Measurements from ENCODE around the gene UHRF1.

The UHRF1 gene

DNA sequence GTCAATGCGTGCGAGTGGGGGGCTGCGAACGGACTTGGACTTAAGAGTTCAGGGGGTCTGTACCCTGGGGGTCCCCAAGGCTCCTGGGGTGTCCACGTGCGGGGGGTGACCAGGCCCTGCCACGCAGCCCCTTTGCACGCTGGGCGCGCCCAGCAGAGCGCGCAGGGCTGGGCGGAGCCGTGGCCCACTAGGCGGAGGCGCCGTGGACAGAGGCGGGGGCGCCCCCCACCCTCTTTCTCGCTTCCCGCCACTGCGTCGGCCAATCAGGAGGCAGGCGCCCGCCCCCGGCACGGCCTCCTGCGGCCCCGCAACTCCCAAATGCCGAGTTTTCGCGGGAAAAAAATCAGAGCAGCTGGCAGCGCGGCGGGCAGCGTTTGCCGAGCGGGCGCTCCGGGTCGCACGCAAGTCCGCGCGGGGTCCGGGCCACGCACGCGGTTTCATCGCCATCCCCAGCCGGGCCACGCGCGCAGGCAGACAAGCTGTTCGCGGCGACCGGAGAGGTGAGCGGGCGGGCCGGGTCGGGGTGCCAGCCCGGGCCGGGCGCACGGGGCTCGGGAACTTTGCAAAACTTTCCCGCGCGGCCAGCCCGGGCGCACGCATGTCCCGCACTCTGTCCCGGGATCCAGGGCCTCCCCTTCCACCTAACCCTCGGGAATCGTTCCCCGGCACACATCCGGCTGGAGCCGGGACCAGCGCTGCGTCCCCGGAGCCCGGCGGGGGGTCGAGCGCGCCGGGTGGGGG lies at the start of gene UHRF1:
Gene UHRF1, plus strand, starts transcription at position 346 of the 741 bp plus-strand sequence. CDS start 1,385 bp downstream, outside the sequence.
- H3K4me3 ChIP-seq (ENCODE audit: low read length) = peak within 1 kb of the TSS; percentile 68
- H3K36me3 ChIP-seq (ENCODE audit: control insufficient read depth, insufficient read depth, low read length) = no peaks in the 10 kb centered on the region
- no peak within 1 kb of the TSS for H3K27ac ChIP-seq (ENCODE audit: low read depth, low read length)
- no peaks in the 10 kb centered on the region for H3K27me3 ChIP-seq (ENCODE audit: control insufficient read depth, insufficient read depth, low read length)
- no peak within 1 kb of the TSS for H3K9ac ChIP-seq (ENCODE audit: low read length)
- H3K4me1 ChIP-seq (ENCODE audit: control insufficient read depth, insufficient read depth, low read length) = no peaks in the 10 kb centered on the region

- Histone ChIP-seq H3K27ac (ENCODE audit: low read depth, low read length) (no peak overlapping the region), H3K27me3 (ENCODE audit: control insufficient read depth, insufficient read depth, low read length) (no peaks in the 10 kb centered on the region), H3K4me3 (ENCODE audit: low read length) (no peak overlapping the region), H3K9ac (ENCODE audit: low read length) (no peak overlapping the region), H3K4me1 (ENCODE audit: control insufficient read depth, insufficient read depth, low read length) (no peaks in the 10 kb centered on the region), H3K36me3 (ENCODE audit: control insufficient read depth, insufficient read depth, low read length) (peaks cover 12% of the 10 kb centered on the region)
Observed at GRCh38 chr19:4859697-4860096, 49.6 kb upstream of the UHRF1 start.

DNA sequence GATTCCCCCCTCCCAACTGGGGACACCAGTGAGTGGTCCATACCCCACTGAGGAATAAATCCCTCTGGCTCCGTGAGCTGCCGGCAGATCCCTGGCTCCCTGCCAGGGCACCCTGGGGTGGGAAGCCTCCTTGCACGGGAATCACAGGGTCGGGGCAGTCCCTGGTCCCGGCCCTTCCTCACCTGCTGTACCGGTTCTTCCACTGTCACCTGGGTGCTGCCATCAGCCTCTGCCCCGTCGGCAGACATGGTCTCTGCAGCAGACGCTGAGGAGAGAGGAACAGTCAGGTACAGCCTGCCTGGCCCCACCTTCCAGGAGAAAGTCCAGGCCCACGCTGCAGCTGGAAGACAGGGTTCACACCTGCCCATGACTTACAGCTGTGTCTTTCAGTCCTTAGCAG lies 48.2 kb upstream of the UHRF1 start:
- no peaks in the 10 kb centered on the region for H3K27me3 ChIP-seq (ENCODE audit: control insufficient read depth, insufficient read depth, low read length)
- H3K4me1 ChIP-seq (ENCODE audit: control insufficient read depth, insufficient read depth, low read length) = no peaks in the 10 kb centered on the region
- no peak overlapping the region for H3K9ac ChIP-seq (ENCODE audit: low read length)
- no peak overlapping the region for H3K4me3 ChIP-seq (ENCODE audit: low read length)
- H3K36me3 ChIP-seq (ENCODE audit: control insufficient read depth, insufficient read depth, low read length) = peaks cover 10% of the 10 kb centered on the region
- H3K27ac ChIP-seq (ENCODE audit: low read depth, low read length) = no peak overlapping the region

DNA sequence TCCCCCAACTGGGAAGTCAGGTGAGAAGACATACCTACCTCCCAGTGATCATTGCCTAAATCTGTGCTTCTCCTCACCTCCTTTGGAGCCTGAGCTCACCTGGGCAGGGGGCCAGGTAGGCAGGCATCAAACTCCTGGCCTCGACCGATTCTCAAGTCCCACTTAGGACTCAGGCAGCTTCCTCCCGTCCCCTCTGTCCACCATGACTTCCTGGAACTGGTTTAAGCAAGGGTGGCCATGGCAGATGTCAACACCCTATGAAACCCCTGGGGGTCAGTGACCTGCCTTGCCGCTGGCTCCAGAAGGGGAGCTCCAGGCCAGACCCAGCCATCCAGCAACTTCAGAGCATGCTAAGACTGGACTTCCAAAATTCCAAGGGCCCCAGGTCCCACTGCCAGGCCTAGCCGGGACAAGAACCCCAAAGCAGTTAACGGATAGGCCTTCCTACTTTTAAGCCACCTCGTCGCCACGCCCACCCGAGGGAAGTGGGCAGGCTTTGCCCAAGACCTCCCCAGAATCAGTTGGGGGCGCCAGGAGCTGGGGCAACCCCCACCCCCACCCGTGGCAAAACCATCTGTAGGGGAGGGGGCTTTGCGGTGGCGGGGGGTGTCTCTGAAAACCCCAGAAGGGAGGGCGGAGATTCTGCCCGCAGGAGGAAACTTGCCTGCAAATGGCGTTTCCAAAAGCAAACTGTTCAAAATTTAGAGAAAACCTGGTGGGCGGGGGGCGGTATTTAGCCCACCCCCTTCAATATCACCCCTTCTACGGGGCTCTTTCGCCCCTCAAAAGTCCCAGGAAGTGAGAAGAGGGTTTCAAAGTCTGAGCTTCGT lies 42.5 kb upstream of the UHRF1 start:
- Histone ChIP-seq H3K27ac (ENCODE audit: low read depth, low read length) (peak overlapping the region; percentile 75), H3K27me3 (ENCODE audit: control insufficient read depth, insufficient read depth, low read length) (no peaks in the 10 kb centered on the region), H3K9ac (ENCODE audit: low read length) (peak overlapping the region; percentile 86), H3K4me1 (ENCODE audit: control insufficient read depth, insufficient read depth, low read length) (peaks cover 4% of the 10 kb centered on the region), H3K36me3 (ENCODE audit: control insufficient read depth, insufficient read depth, low read length) (no peaks in the 10 kb centered on the region), H3K4me3 (ENCODE audit: low read length) (peak overlapping the region; percentile 83)

DNA sequence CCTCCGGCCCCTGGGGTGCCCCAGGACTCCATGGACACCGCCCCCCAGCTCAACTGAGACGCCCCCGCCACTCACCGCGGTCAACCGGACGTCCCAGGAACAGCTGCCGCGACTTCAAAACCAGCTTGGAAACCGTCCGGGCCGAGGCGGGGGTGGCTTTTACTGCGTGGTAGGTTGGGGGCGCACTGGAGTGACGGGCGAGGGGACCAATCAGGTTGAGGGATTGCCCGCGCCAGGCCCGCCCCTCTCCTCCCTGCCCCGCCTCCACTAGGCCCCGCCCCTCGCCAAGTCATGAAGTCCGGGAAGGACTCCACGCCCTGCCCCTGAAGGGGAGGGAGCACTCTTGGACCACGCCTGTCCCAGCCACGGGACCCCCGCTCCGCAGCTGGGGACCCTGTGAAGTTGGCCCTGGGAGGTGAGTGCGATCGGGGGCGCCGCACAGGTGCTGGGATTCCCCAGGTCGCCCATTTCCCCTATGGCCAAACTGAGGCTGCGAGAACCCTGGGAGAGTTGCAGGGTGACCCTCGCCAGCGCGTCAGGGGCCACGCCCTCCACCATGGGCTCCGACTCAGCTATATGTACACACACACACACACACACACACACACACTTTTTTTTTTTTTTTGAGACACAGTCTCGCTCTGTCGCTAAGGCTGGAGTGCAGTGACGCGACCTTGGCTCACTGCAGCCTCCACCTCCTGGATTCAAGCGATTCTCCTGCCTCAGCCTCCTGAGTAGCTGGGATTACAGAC lies 41.6 kb upstream of the UHRF1 start, which contains the start of gene PLIN3:
Gene PLIN3, minus strand, starts transcription at position 134 of the 752 bp plus-strand sequence. CDS start 6,273 bp downstream, outside the sequence.
- Histone ChIP-seq H3K9ac (ENCODE audit: low read length) (peak within 1 kb of the TSS; percentile 86), H3K27me3 (ENCODE audit: control insufficient read depth, insufficient read depth, low read length) (no peaks in the 10 kb centered on the region), H3K36me3 (ENCODE audit: control insufficient read depth, insufficient read depth, low read length) (no peaks in the 10 kb centered on the region), H3K4me3 (ENCODE audit: low read length) (peak within 1 kb of the TSS; percentile 83), H3K27ac (ENCODE audit: low read depth, low read length) (peak within 1 kb of the TSS; percentile 76), H3K4me1 (ENCODE audit: control insufficient read depth, insufficient read depth, low read length) (peaks cover 4% of the 10 kb centered on the region)

- no peak overlapping the region for H3K27ac ChIP-seq (ENCODE audit: low read depth, low read length)
- H3K4me3 ChIP-seq (ENCODE audit: low read length) = peak overlapping the region; percentile 83
- H3K9ac ChIP-seq (ENCODE audit: low read length) = no peak overlapping the region
Observed at GRCh38 chr19:4868286-4868834, 40.9 kb upstream of the UHRF1 start.

DNA sequence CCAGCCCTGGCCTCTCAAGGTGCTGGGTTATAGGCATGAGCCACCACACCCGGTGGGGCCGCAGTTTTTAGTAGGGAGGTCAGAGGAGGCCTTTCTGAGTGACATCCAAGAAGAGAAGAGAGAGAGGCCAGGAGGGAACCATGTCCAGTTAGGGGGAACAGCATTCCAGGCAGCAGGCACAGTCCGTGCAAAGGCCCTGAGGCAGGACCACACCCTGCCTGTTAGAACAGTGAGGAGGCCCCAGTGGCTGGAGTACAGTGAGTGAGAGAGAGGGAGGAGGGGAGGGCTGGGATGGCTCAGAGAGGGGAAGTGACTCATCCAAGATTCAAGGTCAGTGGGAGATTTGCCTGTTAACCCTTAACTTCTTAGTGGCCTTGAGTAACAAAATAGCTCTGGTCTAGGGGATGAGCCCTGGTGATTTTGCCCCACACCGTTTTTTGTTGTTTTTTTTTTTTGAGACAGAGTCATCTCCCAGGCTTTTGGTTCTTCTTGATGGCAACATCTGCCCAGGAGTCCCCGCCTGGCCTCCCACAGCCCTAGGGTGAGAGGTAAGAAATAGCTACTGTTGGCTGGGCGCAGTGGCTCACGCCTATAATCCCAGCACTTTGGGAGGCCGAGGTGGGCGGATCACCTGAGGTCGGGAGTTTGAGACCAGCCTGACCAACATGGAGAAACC lies 39.1 kb upstream of the UHRF1 start:
- H3K27me3 ChIP-seq (ENCODE audit: control insufficient read depth, insufficient read depth, low read length) = no peaks in the 10 kb centered on the region
- H3K27ac ChIP-seq (ENCODE audit: low read depth, low read length) = no peak overlapping the region
- H3K36me3 ChIP-seq (ENCODE audit: control insufficient read depth, insufficient read depth, low read length) = no peaks in the 10 kb centered on the region
- H3K4me3 ChIP-seq (ENCODE audit: low read length) = no peak overlapping the region
- peaks cover 4% of the 10 kb centered on the region for H3K4me1 ChIP-seq (ENCODE audit: control insufficient read depth, insufficient read depth, low read length)
- no peak overlapping the region for H3K9ac ChIP-seq (ENCODE audit: low read length)

More at GRCh38 chr19:4868286-4868834, 40.9 kb upstream of the UHRF1 start:
- Histone ChIP-seq H3K27me3 (ENCODE audit: control insufficient read depth, insufficient read depth, low read length) (no peaks in the 10 kb centered on the region), H3K4me1 (ENCODE audit: control insufficient read depth, insufficient read depth, low read length) (peaks cover 4% of the 10 kb centered on the region), H3K36me3 (ENCODE audit: control insufficient read depth, insufficient read depth, low read length) (no peaks in the 10 kb centered on the region)

GRCh38 chr19:4871711-4872110 lies 37.6 kb upstream of the UHRF1 start:
- Histone ChIP-seq H3K4me3 (ENCODE audit: low read length) (no peak overlapping the region), H3K9ac (ENCODE audit: low read length) (no peak overlapping the region), H3K4me1 (ENCODE audit: control insufficient read depth, insufficient read depth, low read length) (peaks cover 1% of the 10 kb centered on the region), H3K36me3 (ENCODE audit: control insufficient read depth, insufficient read depth, low read length) (no peaks in the 10 kb centered on the region), H3K27ac (ENCODE audit: low read depth, low read length) (no peak overlapping the region), H3K27me3 (ENCODE audit: control insufficient read depth, insufficient read depth, low read length) (no peaks in the 10 kb centered on the region)

- Histone ChIP-seq H3K27me3 (ENCODE audit: control insufficient read depth, insufficient read depth, low read length) (no peaks in the 10 kb centered on the region), H3K36me3 (ENCODE audit: control insufficient read depth, insufficient read depth, low read length) (no peaks in the 10 kb centered on the region), H3K4me1 (ENCODE audit: control insufficient read depth, insufficient read depth, low read length) (peaks cover 5% of the 10 kb centered on the region), H3K9ac (ENCODE audit: low read length) (no peak overlapping the region), H3K27ac (ENCODE audit: low read depth, low read length) (no peak overlapping the region), H3K4me3 (ENCODE audit: low read length) (no peak overlapping the region)
Observed at GRCh38 chr19:4873930-4874329, 35.4 kb upstream of the UHRF1 start.

DNA sequence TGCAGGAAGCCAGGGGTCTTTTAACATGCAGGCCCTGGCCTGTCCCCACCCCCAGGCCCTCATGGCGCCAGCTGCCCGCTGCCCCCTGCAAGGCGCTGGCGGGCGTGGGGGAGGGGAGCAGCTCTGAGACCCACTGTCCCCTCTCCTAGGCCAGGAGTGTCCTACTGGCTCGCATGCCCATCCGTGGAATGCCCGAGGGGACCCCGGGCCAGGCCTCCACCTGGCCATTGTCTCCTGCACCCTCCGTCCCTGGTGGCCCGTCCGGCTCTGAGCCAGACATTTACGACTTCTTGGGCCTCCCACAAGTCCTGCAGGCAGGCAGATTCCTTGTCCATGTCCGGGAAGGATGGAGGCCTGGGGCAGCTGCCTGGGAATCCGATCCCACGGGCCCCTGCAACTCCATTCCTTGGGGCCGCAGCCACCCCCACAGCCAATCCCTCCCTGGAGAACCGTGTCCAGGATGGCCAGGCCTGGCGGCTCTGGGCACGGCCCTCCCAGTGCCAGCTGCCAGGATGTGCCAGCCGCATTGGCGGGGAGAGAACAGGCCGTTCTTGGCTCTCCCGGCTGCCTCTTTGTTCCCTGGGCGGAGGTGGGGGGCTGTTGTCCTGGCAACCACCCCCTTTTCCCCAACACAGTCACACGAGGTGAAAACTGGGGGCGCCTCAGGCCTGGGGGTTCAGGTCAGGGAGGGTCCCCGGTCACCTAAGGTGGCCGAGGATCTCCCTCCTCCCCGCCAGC lies 31.4 kb upstream of the UHRF1 start:
- H3K4me3 ChIP-seq (ENCODE audit: low read length) = no peak overlapping the region

DNA sequence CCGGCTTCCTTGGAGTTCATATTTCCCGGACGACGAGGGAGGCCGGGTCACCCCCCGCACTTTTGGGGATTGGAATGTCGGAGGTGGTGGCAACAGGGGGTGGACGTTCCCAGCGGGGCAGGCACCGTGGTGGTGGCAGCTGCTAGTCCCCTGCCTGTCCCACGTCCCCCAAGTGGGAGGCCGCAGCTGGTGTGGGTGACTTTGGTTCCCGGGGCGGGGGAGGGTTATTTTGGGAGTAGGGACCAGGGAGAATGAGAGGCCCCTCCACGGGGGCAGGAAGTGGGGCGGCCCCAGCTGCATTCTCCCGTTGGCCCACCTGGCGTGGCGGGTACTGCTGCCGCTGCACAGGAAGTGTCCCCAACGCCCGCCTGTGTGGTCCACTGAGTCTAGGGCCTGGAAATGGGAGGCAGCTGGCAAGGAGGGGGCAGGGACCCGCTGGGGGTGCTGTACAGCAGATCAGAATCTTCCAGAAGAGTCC lies 30.8 kb upstream of the UHRF1 start:
- Histone ChIP-seq H3K4me1 (ENCODE audit: control insufficient read depth, insufficient read depth, low read length) (peaks cover 5% of the 10 kb centered on the region), H3K4me3 (ENCODE audit: low read length) (no peak overlapping the region), H3K27me3 (ENCODE audit: control insufficient read depth, insufficient read depth, low read length) (no peaks in the 10 kb centered on the region), H3K36me3 (ENCODE audit: control insufficient read depth, insufficient read depth, low read length) (no peaks in the 10 kb centered on the region), H3K27ac (ENCODE audit: low read depth, low read length) (peak overlapping the region; percentile 77), H3K9ac (ENCODE audit: low read length) (no peak overlapping the region)

More for the DNA sequence above, 31.4 kb upstream of the UHRF1 start:
- H3K27ac ChIP-seq (ENCODE audit: low read depth, low read length) = peak overlapping the region; percentile 77
- peaks cover 5% of the 10 kb centered on the region for H3K4me1 ChIP-seq (ENCODE audit: control insufficient read depth, insufficient read depth, low read length)
- H3K9ac ChIP-seq (ENCODE audit: low read length) = no peak overlapping the region
- no peaks in the 10 kb centered on the region for H3K36me3 ChIP-seq (ENCODE audit: control insufficient read depth, insufficient read depth, low read length)
- H3K27me3 ChIP-seq (ENCODE audit: control insufficient read depth, insufficient read depth, low read length) = no peaks in the 10 kb centered on the region

Measured in rectal smooth muscle tissue (tissue), 1 donor.